ENCODE measurements around the gene GPR152. TPM values are rescaled to one million over a fixed set of nuclear protein-coding genes. Genes with fewer than 3 reads are reported as not detected.
"Not testable (repeated sequence)": the region's sequence is repeated elsewhere in the genome, so short reads cannot be mapped to it uniquely, and the experiment has no call there.

The GPR152 gene
- total RNA-seq, 2 donors from 2014 or later = not detected

- peaks cover 7% of the 10 kb centered on the region for H3K36me3 Mint-ChIP-seq
- peaks cover 50 to 53% of the 10 kb centered on the region in 2 donors for H3K4me1 Mint-ChIP-seq (ENCODE audit: low read depth in 2 of 2)
Observed at GRCh38 chr11:67482827-67483798, 30.6 kb upstream of the GPR152 start, which contains the start of gene AIP. Gene AIP (plus strand): TSS chr11:67483026. CDS start chr11:67483159, 133 bp downstream.

DNA sequence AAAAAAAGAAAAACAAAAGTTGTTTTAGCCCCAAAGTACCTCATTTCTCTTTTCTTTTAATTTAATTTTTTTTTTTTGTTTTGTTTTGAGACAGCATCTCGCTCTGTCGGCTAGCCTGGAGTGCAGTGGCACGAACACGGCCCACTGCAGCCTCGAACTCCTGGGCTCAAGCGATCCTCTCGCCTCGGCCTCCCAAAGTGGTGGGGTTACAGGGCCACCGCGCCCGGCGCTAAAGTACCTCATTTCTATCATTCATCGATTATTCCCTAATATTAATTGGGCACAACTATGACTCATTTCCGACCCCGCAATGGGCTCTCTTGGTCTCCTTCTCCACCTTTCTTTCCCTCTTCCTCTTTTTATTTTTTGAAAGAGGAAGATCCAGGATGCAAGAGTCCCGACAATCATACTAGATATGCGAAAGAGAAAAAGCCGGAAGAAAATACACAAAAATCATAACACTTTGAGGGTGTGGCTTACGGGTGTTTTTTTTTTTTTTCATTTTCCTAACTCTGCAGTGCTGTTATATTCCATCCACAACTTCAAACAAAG lies 29.8 kb upstream of the GPR152 start:
- H3K27ac Mint-ChIP-seq = peak overlapping the region; percentile 94 to 96
- H3K36me3 Mint-ChIP-seq = peaks cover 1% of the 10 kb centered on the region
- DNase-seq (ENCODE audit: low spot score) (peak; percentile 28), ATAC-seq (no peak)
- H3K4me3 Mint-ChIP-seq = peak overlapping the region; percentile 96
- no peaks in the 10 kb centered on the region for H3K27me3 Mint-ChIP-seq
- no peaks in the 10 kb centered on the region for H3K9me3 Mint-ChIP-seq
- H3K4me1 Mint-ChIP-seq (ENCODE audit: low read depth in 2 of 2) = peaks cover 42 to 45% of the 10 kb centered on the region in 2 donors

More at GRCh38 chr11:67482827-67483798, 30.6 kb upstream of the GPR152 start, which contains the start of gene AIP:
- DNase-seq (ENCODE audit: low spot score) (peak; percentile 97), ATAC-seq (peak; percentile 86 to 97)
- no peaks in the 10 kb centered on the region for H3K9me3 Mint-ChIP-seq
- H3K4me3 Mint-ChIP-seq = peak within 1 kb of the TSS; percentile 96
- H3K27ac Mint-ChIP-seq = peak within 1 kb of the TSS; percentile 94 to 96
- no peaks in the 10 kb centered on the region for H3K27me3 Mint-ChIP-seq

GRCh38 chr11:67477344-67478050 lies 25.0 kb upstream of the GPR152 start:
- H3K4me1 Mint-ChIP-seq (ENCODE audit: low read depth in 2 of 2); DNase-seq (ENCODE audit: low spot score); ATAC-seq; H3K9me3 Mint-ChIP-seq; H3K27me3 Mint-ChIP-seq; H3K27ac Mint-ChIP-seq; H3K36me3 Mint-ChIP-seq; H3K4me3 Mint-ChIP-seq: not testable (repeated sequence)

- ATAC-seq; H3K27ac Mint-ChIP-seq; H3K4me1 Mint-ChIP-seq (ENCODE audit: low read depth in 2 of 2); H3K27me3 Mint-ChIP-seq; H3K9me3 Mint-ChIP-seq; H3K36me3 Mint-ChIP-seq; H3K4me3 Mint-ChIP-seq; DNase-seq (ENCODE audit: low spot score): not testable (repeated sequence)
Observed at GRCh38 chr11:67476692-67477091, 24.2 kb upstream of the GPR152 start.

DNA sequence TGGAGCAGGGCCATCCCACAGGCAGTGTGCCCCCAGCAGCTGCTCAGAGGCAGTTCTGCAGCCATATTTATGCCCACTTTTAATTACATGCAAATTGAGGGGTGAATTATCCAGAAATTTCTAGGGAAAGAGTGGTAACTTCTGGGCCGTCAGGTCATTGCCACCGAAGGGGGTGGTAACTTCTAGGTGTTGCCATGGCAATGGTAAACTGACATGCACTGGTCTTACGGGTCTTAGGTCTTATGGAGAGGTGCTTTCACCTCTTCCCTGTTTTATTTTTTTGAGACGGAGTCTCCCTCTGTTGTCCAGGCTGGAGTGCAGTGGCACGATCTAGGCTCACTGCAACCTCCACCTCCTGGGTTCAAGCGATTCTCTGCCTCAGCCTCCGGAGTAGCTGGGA lies 20.4 kb upstream of the GPR152 start:
- Mint-ChIP-seq H3K4me3 (no peak overlapping the region), H3K27me3 (no peaks in the 10 kb centered on the region), H3K4me1 (ENCODE audit: low read depth in 2 of 2) (peaks cover 4 to 6% of the 10 kb centered on the region in 2 donors), H3K9me3 (no peaks in the 10 kb centered on the region), H3K36me3 (no peaks in the 10 kb centered on the region), H3K27ac (no peak overlapping the region)
- ATAC-seq (no peak), DNase-seq (ENCODE audit: low spot score) (no peak)

GRCh38 chr11:67470337-67471002 lies 17.9 kb upstream of the GPR152 start:
- H3K27me3 Mint-ChIP-seq = no peaks in the 10 kb centered on the region
- H3K4me3 Mint-ChIP-seq = no peak overlapping the region
- no peak for DNase-seq (ENCODE audit: low spot score)
- H3K36me3 Mint-ChIP-seq = no peaks in the 10 kb centered on the region
- no peaks in the 10 kb centered on the region for H3K9me3 Mint-ChIP-seq
- H3K4me1 Mint-ChIP-seq (ENCODE audit: low read depth in 2 of 2) = peaks cover 10 to 12% of the 10 kb centered on the region in 2 donors
- ATAC-seq = no peak
- H3K27ac Mint-ChIP-seq = no peak overlapping the region

- ATAC-seq (no peak), DNase-seq (ENCODE audit: low spot score) (no peak)
- Mint-ChIP-seq H3K36me3 (no peaks in the 10 kb centered on the region), H3K27ac (no peak overlapping the region), H3K27me3 (no peaks in the 10 kb centered on the region), H3K4me3 (peak overlapping the region; percentile 87), H3K4me1 (ENCODE audit: low read depth in 2 of 2) (peaks cover 12 to 14% of the 10 kb centered on the region in 2 donors), H3K9me3 (no peaks in the 10 kb centered on the region)
Observed at GRCh38 chr11:67469508-67469811, 16.9 kb upstream of the GPR152 start.

GRCh38 chr11:67468759-67469507 lies 16.4 kb upstream of the GPR152 start, which contains the start of gene TMEM134:
Gene TMEM134 (minus strand): TSS chr11:67469251. CDS start chr11:67469192, 59 bp downstream.
- peak; percentile 96 for DNase-seq (ENCODE audit: low spot score)

DNA sequence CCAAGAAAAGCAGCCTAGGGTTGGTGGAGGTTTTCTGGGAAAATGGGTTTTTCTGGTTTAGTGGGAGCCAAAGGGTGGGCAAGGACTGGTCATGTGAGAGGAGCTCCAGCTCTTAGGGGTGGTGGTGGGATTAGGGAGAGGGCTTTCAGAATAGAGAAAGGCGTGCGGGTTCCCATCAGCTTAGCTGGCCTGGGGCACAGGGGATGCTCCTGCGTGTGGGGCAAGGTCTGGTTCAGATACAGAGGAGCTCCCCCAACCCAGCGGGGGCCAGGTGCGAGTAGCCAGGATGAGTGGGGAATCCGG lies 15.9 kb upstream of the GPR152 start:
- DNase-seq (ENCODE audit: low spot score) (no peak), ATAC-seq (no peak)
- Mint-ChIP-seq H3K27me3 (no peaks in the 10 kb centered on the region), H3K9me3 (no peaks in the 10 kb centered on the region), H3K4me1 (ENCODE audit: low read depth in 2 of 2) (peaks cover 12 to 14% of the 10 kb centered on the region in 2 donors), H3K27ac (peak overlapping the region; percentile 60 to 85), H3K36me3 (no peaks in the 10 kb centered on the region), H3K4me3 (peak overlapping the region; percentile 87)

More at GRCh38 chr11:67468759-67469507, 16.4 kb upstream of the GPR152 start, which contains the start of gene TMEM134:
- Mint-ChIP-seq H3K27ac (peak within 1 kb of the TSS; percentile 60 to 85), H3K4me1 (ENCODE audit: low read depth in 2 of 2) (peaks cover 12 to 14% of the 10 kb centered on the region in 2 donors), H3K27me3 (no peaks in the 10 kb centered on the region), H3K36me3 (no peaks in the 10 kb centered on the region), H3K4me3 (peak within 1 kb of the TSS; percentile 87), H3K9me3 (no peaks in the 10 kb centered on the region)
- peak; percentile 94 for ATAC-seq

- H3K36me3 Mint-ChIP-seq = no peaks in the 10 kb centered on the region
- H3K27me3 Mint-ChIP-seq = no peaks in the 10 kb centered on the region
- H3K9me3 Mint-ChIP-seq = no peaks in the 10 kb centered on the region
- peaks cover 12 to 14% of the 10 kb centered on the region in 2 donors for H3K4me1 Mint-ChIP-seq (ENCODE audit: low read depth in 2 of 2)
- peak overlapping the region; percentile 87 for H3K4me3 Mint-ChIP-seq
- no peak for ATAC-seq
- no peak for DNase-seq (ENCODE audit: low spot score)
- peak overlapping the region; percentile 60 to 85 for H3K27ac Mint-ChIP-seq
Observed at GRCh38 chr11:67468056-67468455, 15.5 kb upstream of the GPR152 start.

DNA sequence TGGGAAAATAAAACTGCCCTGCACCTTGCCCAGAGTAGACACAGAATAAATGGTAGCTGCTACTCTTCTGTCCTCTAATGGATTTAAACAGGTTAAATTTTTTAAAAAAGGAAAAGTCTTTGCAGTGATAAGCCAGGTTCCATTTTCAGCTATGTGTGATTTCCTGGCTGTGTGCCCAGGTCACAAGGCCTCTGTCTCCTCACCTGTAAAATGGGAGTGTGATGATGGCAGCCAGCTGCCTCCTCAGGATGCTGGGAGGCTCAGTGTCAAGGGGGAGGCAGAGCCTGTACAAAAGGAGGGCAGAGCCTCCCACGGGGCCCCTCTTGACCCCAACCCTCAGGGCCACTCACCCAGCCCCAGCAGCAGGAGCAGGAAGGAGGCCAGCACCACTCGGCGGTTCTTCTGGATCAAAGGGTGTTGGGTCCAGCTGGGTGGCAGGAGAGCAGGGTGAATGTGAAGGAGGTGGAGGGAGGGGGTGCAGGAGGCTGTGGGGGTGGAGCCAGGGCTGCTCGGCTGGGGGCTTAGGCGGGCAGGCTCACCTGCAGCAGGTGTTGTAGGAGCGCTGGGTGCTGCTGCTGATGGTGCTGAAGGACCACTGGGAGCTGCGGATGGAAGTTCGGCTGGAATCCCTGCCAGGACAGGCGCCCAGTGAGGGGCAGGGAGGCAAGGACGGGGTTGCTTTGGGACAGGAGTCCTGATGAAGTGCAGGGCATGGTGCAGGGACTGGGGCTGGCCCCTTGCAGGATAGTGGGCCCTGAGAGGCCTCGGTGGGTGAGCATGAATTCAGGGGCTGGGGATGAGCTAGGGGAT lies 14.6 kb upstream of the GPR152 start:
- H3K4me1 Mint-ChIP-seq (ENCODE audit: low read depth in 2 of 2) = peaks cover 12 to 14% of the 10 kb centered on the region in 2 donors
- H3K27ac Mint-ChIP-seq = peak overlapping the region; percentile 60 to 85
- H3K4me3 Mint-ChIP-seq = peak overlapping the region; percentile 87
- no peaks in the 10 kb centered on the region for H3K36me3 Mint-ChIP-seq
- no peak for ATAC-seq
- H3K27me3 Mint-ChIP-seq = no peaks in the 10 kb centered on the region
- H3K9me3 Mint-ChIP-seq = no peaks in the 10 kb centered on the region
- no peak for DNase-seq (ENCODE audit: low spot score)

DNA sequence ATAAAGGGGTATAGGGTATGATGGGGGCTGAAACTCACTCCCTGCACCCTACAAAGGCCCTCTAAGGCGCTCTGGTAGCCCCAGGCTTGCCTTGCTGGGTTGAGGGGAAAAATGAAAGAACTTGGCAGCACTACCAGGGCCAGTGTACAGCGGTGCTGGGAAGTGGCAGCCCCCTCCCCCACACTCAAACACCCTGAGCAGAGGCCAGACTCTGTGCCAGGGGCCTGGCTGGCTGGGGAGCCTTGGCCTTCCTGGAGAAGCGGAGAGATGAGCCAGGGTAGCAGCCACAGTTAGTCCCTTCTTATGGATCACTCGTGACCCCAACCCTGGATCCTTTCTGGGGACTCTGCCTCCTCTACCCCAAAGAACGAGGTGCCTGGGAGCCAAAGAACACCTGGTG lies 13.8 kb upstream of the GPR152 start:
- Mint-ChIP-seq H3K27me3 (no peaks in the 10 kb centered on the region), H3K9me3 (no peaks in the 10 kb centered on the region), H3K4me3 (no peak overlapping the region), H3K27ac (peak overlapping the region; percentile 9 to 68), H3K4me1 (ENCODE audit: low read depth in 2 of 2) (peaks cover 12 to 14% of the 10 kb centered on the region in 2 donors), H3K36me3 (no peaks in the 10 kb centered on the region)
- ATAC-seq = no peak
- no peak for DNase-seq (ENCODE audit: low spot score)

All from natural killer cell treated with Interleukin-12 subunit alpha and Interleukin-12 subunit beta and Interleukin-15 and Interleukin-18, amount 100 ng/mL, for 72 hours (primary cell).